Ramos (cell line): ENCODE data around the gene TRIM38.

Source experiments
- in situ Hi-C: fragments of 300-500 bp; cut with MboI; formaldehyde crosslinking; loops from one replicate; pipeline ENCODE4 v1.14.3; 2022; ENCODE audit warnings: low sequenced_read_pairs; ENCODE audit not compliant: unreplicated experiment

TRIM38 gene

GRCh38 chr6:26033941-26034354 lies 71.3 kb downstream of the TRIM38 start:
- in situ Hi-C loops, result loop anchor here (5.0 to 10.0 kb wide), 3 partner anchors 163 to 1781 kb away; a partner anchor contains a TSS

GRCh38 chr6:26034905-26035304 lies 72.3 kb downstream of the TRIM38 start:
- in situ Hi-C loops, result loop anchor here (5.0 to 10.0 kb wide), 3 partner anchors 162 to 1780 kb away; a partner anchor contains a TSS
